NT2/D1 (cell line): Measurements from ENCODE around the gene TMPRSS4.

Experiments used
- SUZ12 ChIP-seq: IDR thresholded peaks from 2 replicates; pipeline ENCODE4 v1.6.1; 2011; ENCODE audit not compliant: insufficient read length, insufficient read depth; ENCODE audit errors: extremely low read depth
- YY1 ChIP-seq: IDR thresholded peaks from 2 replicates; pipeline ENCODE4 v1.6.1; 2011; ENCODE audit not compliant: insufficient read length, insufficient read depth
- ZNF274 ChIP-seq: IDR thresholded peaks from 2 replicates; pipeline ENCODE4 v1.6.1; 2011; ENCODE audit warnings: mild to moderate bottlenecking, low read depth, low read length

GRCh38 chr11:118148240-118148639 lies 71.4 kb downstream of the TMPRSS4 start:
- TF ChIP-seq YY1 (no peak), ZNF274 (no peak), SUZ12 (no peak)
